GM13977 (cell line): ENCODE measurements around the gene BLACAT1.
"Not testable (repeated sequence)": the region's sequence is repeated elsewhere in the genome, so short reads cannot be mapped to it uniquely, and the experiment has no call there.

Source experiments
- DNase-seq: peaks from one replicate; pipeline ENCODE4 v3.0.0; 2012; ENCODE audit warnings: low spot score
- in situ Hi-C: fragments of 300-500 bp; cut with MboI; formaldehyde crosslinking; loops from one replicate; pipeline ENCODE4 v1.12.0; 2022; ENCODE audit warnings: low sequenced_read_pairs, low pct_unique_long_range_greater_than_20kb, mixed read lengths, inconsistent platforms; ENCODE audit not compliant: unreplicated experiment
- TF ChIP-seq, protein P1 (sequence below): IDR thresholded peaks from 2 replicates; pipeline ENCODE4 v1.5.1; 2012; ENCODE audit warnings: mild to moderate bottlenecking, control low read depth; ENCODE audit not compliant: insufficient read depth; ENCODE audit errors: extremely low read depth, missing control alignments

BLACAT1 gene

DNA sequence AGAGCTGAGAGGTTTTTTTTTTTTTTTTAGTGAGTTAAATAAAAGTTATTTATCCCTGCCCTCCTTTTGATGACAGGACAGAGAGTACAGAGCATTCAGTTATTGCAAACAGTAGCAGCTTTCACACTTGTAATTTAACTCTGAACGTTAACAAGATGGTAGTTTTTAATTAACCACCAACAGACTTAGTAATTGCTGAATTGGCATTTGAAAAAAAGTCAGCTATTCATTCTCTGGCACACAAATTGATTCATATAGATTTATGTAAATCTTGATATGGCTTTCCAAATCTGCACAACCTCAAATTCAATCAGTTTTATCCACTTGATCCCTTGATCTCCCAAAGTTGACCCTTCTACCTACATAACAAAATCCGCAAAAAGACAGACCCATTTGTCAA, 34.9 kb downstream of the BLACAT1 start:
- no peak for DNase-seq
- in situ Hi-C loops, result no loop called here
- TF ChIP-seq, protein P1, sequence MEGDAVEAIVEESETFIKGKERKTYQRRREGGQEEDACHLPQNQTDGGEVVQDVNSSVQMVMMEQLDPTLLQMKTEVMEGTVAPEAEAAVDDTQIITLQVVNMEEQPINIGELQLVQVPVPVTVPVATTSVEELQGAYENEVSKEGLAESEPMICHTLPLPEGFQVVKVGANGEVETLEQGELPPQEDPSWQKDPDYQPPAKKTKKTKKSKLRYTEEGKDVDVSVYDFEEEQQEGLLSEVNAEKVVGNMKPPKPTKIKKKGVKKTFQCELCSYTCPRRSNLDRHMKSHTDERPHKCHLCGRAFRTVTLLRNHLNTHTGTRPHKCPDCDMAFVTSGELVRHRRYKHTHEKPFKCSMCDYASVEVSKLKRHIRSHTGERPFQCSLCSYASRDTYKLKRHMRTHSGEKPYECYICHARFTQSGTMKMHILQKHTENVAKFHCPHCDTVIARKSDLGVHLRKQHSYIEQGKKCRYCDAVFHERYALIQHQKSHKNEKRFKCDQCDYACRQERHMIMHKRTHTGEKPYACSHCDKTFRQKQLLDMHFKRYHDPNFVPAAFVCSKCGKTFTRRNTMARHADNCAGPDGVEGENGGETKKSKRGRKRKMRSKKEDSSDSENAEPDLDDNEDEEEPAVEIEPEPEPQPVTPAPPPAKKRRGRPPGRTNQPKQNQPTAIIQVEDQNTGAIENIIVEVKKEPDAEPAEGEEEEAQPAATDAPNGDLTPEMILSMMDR, result no peak

DNA sequence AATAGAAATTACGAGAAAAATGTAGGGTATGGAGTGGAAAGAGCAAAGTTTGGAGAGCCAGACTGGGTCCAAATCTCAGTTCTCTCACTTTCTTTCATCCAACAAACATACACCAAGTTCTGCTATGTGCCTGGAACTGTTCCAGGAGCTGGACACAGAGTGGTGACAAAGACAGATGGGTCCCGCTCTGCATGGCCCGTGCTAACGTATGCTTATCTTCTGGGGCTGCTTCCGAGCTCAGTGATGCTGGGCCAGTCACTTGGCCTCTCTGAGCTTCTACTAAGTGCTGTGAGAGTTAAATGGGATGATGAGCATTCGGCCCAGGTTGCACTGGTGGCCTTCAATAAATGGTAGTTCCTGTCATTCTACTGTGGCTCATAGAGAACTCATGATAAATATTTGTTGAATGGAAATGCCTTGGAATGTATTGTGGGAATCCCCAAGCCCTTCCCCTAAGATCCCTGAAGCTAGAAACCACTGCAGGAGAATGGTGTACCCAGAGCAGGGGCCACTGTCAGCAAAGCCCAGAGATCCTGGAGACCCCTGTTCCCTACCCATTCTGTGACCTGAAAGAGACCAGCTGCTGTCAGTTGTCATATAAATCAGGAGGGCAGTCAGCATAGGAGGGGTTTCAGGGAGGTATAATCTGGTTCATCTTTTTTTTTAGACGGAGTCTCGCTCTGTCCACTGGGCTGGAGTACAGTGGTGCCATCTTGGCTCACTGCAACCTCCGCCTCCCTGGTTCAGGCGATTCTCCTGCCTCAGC, 37.8 kb downstream of the BLACAT1 start:
- no peak for DNase-seq
- in situ Hi-C loops, result no loop called here
- TF ChIP-seq, protein P1, result no peak

DNA sequence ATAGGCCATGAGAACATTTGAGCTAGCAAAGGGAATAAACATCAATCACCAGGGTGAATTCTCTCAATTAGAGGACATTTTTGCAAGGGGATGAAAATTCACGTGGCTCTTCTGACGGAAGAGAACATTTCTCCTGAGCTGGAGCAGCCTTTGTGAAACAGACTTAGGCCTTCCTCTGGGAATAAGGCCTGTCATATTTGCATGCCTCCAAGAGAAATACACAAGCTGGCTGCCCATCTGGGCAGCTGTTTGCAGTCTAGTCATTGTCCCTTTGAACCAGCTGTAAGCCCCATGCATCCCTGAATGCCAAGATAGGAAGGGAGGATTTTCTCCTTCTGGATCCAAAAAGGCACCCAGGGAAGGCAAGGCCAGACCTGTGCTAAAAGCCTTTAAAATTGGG, 39.5 kb downstream of the BLACAT1 start:
- TF ChIP-seq, protein P1, result no peak
- DNase-seq, result no peak
- in situ Hi-C loops, result no loop called here

DNA sequence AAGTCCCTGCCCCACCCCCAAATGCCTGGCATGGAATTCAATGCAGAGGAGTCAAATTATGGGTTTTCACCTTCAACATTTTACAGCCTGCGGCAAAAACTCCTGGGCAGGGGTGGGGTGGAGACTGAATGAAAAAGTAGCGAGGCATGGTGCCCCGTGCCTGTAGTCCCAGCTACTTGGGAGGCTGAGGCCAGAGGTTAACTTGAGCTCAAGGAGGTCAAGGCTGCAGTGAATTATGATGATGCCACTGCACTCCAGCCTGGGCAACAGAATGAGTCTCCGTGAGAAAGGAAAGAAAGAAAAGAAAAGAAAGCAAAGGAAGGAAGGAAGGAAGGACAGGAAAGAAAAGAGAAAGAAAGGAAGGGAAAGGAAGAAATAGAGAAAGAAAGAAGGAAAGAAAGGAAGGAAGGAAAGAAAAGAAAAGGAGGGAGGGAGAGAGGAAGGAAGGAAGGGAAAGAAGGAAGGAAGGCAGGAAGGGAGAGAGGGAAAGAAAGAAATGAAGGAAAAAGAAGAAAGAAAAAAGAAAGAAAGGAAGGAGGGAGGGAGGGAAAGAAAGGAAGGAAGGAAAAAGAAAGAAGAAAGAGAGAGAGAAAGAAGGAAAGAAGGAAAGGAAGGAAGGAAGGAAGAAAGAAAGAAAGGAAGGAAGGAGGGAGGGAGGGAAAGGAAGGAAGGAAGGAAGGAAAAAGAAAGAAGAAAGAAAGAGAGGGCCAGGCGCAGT, 45.1 kb downstream of the BLACAT1 start:
- TF ChIP-seq, protein P1, result no peak
- in situ Hi-C loops, result no loop called here
- DNase-seq, result no peak

DNA sequence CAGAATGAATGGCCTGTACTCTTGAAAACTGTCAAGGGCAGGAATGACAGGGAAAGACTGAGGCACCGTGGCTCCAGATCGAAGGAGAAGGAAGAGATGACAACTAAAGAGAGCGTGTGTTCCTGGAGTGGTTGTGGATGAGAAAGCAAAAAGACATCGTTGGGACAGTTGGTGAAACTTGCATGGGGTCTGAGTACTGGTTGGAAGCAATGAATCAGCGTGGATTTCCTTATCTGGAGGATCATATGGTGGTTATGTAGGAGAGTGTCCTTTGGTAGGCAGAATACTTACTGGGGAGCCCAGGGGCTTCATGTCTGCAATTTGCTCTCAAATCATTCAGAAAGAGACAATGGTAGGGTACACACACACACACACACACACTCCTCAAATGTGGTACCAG, 47.9 kb downstream of the BLACAT1 start:
- TF ChIP-seq, protein P1, result no peak
- no peak for DNase-seq
- in situ Hi-C loops, result no loop called here

DNA sequence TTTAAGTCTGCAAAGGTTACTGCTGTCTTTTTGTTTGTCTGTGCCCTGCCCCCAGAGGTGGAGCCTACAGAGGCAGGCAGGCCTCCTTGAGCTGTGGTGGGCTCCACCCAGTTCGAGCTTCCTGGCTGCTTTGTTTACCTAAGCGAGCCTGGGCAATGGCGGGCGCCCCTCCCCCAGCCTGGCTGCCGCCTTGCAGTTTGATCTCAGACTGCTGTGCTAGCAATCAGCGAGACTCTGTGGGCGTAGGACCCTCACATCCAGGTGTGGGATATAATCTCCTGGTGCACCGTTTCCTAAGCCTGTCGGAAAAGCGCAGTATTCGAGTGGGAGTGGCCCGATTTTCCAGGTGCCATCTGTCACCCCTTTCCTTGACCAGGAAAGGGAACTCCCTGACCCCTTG, 49.6 kb downstream of the BLACAT1 start:
- DNase-seq, in situ Hi-C loops: not testable (repeated sequence)
